Measurements from ENCODE around the gene BPIFA1.

DNA sequence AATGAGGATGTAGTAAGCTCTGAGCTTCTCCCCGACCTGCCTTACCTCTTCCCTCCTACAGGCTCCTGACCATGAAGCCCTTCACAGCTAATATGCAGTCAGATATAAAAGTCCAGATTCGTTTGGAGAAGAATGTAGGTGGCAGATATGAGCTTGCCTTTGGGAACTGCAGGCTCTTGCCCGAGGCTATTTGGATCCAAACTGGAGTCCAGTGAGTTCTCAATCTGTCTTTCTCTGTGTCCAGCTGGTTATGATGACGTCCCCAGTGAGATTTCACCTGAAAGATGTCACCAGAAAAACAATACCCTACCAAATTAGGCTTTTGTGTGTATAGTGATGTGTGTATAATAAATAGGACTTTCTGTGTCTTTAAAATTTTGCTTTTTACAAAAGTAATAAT, 33.3 kb upstream of the BPIFA1 start:
- TF ChIP-seq SUZ12 (IDR thresholded peaks at IDR 0.05; ENCODE audit: extremely low read depth, insufficient read depth, insufficient read length) (no peak), YY1 (IDR thresholded peaks at IDR 0.05; ENCODE audit: insufficient read depth, insufficient read length) (no peak), ZNF274 (IDR thresholded peaks at IDR 0.05; ENCODE audit: low read depth, low read length) (no peak)

All from NT2/D1 (cell line).